GM19099 (cell line): Measurements from ENCODE around the gene RAB34.

Source experiments
- POLR2A ChIP-seq: IDR thresholded peaks from 3 replicates; pipeline ENCODE4 v1.6.1; 2011; ENCODE audit warnings: low read depth; ENCODE audit not compliant: insufficient read length; ENCODE audit errors: extremely low read depth

Gene RAB34, protein sequence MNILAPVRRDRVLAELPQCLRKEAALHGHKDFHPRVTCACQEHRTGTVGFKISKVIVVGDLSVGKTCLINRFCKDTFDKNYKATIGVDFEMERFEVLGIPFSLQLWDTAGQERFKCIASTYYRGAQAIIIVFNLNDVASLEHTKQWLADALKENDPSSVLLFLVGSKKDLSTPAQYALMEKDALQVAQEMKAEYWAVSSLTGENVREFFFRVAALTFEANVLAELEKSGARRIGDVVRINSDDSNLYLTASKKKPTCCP

DNA sequence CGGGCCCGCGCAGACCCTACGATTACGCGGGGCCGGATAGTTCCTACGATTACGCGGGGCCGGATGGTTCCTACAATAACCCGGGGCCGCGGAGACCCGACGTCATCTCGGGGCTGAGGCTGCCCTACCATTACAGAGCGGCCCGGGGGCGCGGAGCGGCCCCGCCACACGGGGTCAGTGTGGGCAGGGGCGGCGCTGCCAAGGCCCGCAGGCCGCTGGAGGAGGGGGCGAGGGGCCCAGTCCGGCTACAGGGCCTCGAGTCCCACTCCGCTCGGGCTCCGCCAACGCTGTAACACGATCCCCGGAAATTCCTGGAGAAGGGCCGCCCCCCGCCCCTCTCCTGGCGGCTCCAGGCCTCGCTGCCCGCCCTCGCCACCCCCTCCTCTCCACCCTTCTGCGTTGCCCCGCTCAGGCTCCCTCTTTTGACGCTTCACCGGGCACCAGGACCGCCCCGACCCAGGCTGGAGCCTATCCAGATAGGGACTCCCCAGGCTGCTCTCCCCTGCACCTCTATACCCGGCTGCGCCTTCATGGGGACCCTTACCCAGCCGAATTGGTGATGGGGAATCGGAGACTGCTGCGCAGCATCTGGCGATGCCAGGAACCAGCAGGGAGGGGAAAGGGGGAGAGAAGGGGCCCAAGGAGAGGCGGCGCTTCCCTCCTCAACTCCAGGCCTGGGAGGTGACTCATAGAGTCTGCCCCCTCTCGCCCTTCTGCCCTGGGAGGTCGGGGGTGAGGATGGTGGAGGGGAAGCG lies at the start of gene RAB34:
RAB34 (minus strand) TSS at position 291 of the 755 bp plus-strand sequence. CDS start 602 bp downstream, outside the sequence.
- TF ChIP-seq POLR2A, result no peak

DNA sequence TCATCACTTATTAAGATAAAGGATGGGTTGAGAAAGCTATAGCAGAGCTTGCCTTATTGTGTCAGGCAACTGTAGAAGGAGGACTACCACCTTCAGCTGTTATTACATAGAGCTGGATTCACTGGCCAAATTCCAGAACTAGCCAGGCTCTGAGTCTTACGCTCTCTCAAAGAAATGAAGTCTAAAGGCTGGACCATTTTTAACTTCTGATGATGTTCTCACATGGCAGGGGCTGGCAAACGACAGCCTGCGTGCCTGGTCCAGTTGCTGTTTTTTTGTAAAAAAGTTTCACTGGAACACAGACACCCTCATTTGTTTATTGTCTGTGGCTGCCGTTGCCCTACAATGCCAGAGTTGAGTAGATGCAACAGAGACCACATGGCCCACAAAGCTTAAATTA lies 47.4 kb upstream of the RAB34 start:
- no peak for TF ChIP-seq POLR2A

DNA sequence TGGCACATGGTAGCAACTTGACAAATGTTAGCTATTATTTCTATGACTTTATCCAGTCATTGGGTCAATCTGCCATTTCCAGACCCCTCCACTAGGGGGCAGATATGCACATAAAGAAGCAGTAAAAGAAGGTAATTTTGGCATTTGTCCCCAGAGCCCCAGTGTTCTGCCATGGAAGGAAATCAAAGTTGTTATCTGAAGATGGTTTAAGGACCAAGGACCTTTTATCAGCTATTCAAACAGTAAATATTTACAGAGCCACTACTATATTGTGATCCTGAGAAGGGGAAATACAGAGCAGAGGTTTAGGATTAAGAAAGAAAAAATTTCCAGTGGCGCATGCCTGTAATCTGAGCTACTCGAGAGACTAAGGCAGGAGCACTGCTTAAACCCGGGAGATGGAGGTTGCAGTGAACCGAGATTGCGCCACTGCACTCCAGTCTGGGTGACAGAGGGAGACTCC lies 46.2 kb upstream of the RAB34 start:
- no peak for TF ChIP-seq POLR2A

DNA sequence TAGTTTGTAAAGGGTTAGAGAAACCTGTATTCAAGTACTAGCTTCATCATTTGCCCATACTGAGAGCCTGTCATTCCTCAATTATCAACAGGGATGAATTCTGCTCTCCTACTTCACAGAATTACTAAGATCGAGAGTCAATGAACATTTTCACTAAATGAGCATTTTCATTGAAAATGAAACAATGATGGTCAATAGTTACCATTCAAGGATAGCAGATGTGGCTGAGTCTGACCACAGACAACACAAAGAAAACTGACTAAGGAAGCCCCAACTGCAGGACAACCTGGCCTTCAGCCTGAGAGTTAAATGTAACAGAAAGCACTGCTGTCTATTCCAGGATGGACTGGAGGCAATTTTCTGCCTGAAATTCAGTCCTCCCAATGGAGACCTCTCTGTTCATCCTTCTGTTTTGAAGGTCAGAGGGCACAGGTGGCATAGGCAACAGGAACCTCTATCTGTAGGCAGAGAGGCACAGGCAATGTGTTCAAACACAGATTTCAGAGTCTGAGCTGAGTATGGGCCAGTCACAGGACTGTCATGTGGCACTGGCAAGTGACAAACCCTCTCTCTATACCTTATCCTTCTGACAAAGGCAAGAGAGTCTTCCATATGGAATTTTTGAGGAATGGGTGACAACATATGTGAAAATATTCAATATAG lies 45.6 kb upstream of the RAB34 start:
- no peak for TF ChIP-seq POLR2A

DNA sequence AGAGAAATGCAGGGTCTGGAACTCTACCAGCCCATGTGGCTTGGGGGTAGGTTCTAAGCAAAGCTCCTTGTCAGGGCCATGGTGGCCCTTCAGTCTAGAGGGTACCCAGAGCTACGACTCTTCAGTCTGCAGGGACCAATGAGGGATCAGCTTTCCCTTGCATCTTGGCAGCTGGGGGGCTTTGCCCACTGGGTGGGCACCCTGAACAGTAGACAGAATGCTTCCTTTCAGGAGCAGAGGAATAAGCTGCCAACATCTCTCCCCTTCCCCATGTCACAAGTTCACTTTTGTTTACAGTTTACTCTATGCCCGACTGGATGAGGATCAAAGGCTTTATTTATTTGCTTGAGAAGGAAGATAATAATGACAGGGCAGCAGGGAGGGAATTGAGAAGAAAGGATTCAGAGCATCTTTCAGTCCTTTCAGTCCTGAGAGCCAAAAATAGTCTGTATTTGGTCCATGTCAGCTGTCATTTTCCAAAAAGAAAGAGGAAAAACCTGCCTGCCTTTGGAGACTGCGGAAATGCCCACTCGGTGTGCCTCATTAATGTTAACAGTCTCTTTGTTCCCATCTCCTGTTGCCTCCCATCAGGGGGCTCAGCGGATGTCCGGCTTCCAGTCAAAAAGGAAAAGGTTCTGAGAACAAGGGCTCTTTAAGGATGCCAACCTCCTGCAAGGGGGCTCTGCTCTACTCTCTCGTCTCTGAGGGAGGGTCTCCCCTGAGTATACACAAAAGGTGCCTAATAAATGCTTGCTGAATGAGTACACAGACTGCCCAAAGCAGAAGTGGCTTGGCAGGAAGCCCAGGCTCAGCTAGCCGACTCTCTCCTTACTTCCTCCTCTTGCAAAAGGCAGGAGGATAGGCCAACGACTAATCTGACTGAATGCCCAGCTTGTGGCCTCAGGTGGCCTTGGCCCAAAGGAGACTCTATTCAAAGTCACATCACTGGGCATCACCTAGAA lies 43.2 kb upstream of the RAB34 start:
- no peak for TF ChIP-seq POLR2A

DNA sequence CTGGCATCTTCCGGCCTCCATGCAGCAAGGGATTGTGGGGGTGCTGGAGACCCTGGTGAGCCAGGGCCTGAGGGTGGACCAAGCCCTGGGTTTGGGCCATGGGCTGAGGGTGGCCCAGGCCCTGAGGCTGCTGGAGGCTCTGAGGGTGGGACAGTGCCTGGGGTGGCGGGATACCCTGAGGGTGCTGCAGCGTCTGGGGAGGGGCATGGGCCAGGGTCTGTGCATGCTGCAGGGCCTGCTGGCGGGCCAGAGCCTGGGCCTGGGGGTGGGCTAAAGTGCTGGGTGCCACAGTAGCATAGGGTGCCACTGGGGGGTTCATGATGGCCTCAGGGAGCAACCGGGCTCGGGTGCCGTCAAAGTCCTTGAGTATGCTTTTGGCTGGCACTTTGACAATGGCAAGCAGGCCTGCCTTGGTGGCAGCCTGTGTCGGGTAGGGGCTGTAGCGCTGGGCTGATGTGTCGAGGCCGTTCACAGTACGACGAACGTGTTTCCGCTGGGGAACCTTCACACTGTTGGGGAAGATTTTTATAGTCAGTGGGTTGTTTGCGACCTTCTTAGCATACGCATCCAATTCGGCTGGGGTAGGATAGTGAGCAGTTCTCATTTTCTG lies 41.7 kb upstream of the RAB34 start:
- no peak for TF ChIP-seq POLR2A

DNA sequence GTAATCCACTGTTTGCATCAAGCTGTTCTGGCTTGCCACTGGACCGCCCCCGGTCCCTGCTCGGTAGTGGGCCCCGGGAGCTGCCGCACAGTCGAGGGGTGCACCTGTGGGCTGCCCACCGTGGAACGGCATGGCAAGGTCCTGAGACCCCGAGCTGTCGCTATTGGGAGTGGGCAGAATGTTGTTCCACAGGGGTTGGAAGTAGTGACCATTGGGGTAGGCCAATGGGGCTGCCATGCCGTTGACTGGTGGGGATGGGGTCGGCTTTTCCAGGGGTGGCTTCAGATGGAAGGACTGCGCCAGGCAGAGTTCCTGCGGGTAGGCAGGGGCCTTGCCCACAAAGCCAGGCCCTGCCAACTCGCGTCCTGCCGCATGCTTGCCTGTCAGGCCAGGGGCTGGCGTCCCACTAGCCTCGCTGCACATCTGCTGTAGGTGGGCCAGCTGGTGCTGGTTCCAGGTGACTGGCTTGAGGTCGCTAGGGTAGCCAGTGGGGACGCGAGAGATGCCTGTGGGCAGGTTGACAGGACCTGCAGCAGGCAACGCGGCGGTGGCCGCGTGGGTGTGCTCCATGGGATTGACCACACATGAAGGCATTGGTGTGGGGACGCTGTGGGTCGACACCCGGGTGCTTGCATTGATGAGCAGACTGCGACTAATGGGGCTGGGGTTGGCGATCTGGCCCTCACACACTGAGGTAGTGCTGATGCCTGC lies 40.9 kb upstream of the RAB34 start:
- no peak for TF ChIP-seq POLR2A

DNA sequence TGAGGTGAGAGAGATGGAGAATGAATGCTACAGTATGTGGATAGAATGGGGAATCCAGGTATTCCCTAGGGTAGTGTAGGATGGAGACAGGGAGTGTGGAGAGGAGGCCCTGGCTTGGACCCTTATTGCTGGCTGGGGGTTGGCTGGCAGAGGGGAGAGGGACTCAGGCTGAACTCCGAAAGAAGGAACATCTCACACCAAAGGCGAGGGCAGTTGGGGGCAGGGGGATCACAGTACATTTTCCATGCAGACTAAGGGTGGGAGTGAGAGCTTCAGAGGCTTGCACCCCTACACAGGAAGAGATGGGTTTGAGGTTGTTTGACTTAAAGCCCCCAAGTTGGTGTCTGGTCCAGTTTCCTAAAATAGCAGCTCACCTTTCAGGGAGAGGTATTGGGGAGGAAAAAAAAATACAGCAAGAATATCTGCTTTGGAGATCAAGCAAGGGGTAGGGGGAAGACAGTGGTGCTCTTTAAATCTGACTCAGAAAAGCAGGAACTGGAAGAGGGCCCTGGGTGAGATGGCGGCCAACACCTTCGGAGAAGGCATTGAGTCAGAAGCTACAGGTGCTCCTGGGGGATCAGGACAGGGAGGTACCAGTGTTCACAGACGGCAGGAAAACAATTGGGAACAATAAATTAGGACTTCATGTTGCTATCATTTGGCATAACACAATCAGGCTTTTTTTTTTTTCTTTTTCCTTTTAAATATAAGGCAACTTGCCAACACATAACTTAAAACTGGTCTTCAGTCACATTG lies 38.6 kb upstream of the RAB34 start:
- TF ChIP-seq POLR2A, result no peak

DNA sequence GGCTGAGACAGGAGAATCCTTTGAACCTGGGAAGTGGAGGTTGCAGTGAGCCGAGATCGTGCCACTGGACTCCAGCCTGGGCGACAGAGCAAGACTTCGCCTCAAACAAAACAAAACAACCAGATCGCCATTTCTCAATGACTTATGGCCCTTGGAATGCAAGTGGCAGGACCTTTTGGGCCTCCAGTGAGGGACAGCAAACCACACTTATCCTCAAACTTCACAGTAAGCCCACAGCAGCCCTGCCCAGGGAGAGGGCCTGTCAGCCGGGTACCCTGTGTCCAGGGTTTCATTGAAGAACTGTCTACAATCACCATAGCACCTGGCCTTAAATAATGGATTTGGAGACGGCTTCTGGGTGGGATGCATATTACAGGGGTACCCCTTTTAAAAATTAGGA lies 37.8 kb upstream of the RAB34 start:
- TF ChIP-seq POLR2A, result no peak

DNA sequence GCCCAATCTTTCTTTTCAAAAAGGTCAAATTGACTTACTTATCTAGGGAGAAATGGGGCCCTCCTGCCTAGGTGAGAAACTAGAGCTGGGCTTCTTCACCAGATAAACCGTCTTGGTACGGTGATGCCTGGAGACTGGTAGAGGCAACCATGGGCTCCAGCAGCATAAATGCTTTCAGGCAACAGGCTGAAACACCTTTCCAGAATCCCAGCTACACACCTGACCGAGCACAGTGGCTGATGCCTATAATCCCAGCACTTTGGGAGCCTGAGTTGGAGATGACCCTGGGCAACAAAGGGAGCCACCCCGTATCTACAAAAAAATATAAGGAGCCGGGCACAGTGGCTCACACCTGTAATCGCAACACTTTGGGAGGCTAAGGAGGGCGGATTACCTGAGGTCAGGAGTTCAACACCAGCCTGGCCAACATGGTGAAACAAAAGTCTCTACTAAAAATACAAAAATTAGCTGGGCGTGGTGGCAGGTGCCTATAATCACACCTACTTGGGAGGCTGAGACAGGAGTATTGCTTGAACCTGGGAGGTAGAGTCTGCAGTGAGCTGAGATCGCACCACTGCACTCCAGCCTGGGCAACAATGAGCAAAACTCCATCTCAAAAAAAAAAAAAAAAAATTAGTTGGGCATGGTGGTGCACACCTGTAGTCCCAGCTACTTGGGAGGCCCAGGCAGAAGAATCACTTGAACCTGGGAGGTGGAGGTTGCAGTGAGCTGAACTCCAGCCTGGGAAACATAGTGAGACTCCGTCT lies 34.1 kb upstream of the RAB34 start:
- no peak for TF ChIP-seq POLR2A

DNA sequence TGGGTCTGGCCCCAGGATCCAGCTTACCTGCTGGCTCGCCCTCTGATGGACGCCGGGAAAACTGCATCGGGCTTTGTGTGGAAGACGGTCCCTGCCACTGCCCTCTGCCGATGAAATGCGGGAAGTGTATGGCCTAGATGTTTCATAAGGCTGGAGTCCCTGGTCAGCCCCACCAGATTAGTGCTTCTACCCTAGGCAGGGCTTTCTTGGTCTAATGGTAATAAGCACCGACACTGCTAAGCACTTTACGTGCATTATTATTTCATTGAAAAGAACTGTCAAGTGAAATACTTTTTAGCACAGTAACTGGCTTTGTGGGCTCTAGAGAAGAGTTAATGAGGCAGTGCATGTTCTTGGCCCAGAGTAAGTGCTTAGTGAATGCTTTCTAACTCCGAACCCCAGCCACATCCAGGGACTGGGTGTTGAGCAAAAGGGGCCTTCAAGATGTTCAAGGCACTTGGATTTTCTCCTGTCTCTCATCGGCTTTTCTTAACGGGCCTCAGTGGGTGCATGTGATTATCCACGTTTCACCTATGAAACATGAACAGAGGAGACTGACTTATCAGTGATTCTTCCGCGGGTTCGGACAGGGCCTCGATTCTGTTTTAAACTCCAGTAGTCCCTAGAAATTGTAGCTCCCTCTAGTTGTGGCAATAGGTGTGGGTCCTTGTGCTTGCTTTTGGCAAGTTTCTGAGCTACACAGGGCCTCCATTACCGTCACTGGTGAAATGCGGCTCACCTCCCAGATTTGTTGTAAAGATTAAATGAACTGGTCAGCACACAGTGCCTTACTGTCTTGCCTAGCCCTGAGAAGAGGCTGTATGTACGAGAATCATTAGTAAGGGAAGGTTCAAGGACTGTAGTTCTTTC lies 32.7 kb upstream of the RAB34 start:
- no peak for TF ChIP-seq POLR2A
